AG04449 (cell line): ENCODE measurements around the gene CGB1.
A peak's percentile ranks its signal among the peaks of the same experiment; 100 is the strongest.

Experiments used
- CTCF ChIA-PET: fragments of 350-600 bp; formaldehyde crosslinking; extraction: SDS; loops from one replicate; lab custom pipeline; 2021; ENCODE audit warnings: antibody characterized with exemption; lab: Yijun Ruan, JAX
- POLR2A ChIA-PET: fragments of 400-600, 350-600 bp; formaldehyde crosslinking; extraction: SDS; loops from one replicate; lab custom pipeline; 2020; ENCODE audit warnings: antibody characterized with exemption, inconsistent platforms; lab: Yijun Ruan, JAX
- DNase-seq: peaks from one replicate; pipeline ENCODE4 v3.0.0-alpha.2; 2010; ENCODE audit warnings: low read depth, low spot score
- H3K4me3 ChIP-seq: 2 replicates; pipeline ENCODE4 v1.5.1; 2011; ENCODE audit warnings: low read depth, mild to moderate bottlenecking, control low read depth, low read length
- CTCF ChIP-seq: IDR thresholded peaks from one replicate; pipeline ENCODE4 v1.5.1; 2011; ENCODE audit warnings: mild to moderate bottlenecking, moderate library complexity, low read length, control low read depth, inconsistent platforms; ENCODE audit not compliant: insufficient read depth; ENCODE audit errors: missing control alignments

The CGB1 gene

GRCh38 chr19:48991011-48991609, 45.6 kb downstream of the CGB1 start:
- POLR2A ChIA-PET = interaction anchor here (1.3 to 2.5 kb wide), 4 partner anchors 7 to 67 kb away, joined by 3 to 10 read pairs (median 5); partner anchors contain the start of gene CGB7

GRCh38 chr19:48990400-48990799, 46.3 kb downstream of the CGB1 start:
- ChIA-PET POLR2A (interaction anchor here (0.6 kb wide), 1 partner anchor 27 kb away, joined by 3 read pairs; no protein-coding TSS in a partner anchor), CTCF (interaction anchor here (2.3 to 6.8 kb wide), 4 partner anchors 9 to 148 kb away, joined by 8 to 128 read pairs (median 24); no protein-coding TSS in a partner anchor)
- no peak overlapping the region for H3K4me3 ChIP-seq
- no peak for TF ChIP-seq CTCF
- no peak for DNase-seq

More at GRCh38 chr19:48991011-48991609, 45.6 kb downstream of the CGB1 start:
- TF ChIP-seq CTCF = no peak
- CTCF ChIA-PET = interaction anchor here (1.1 to 6.8 kb wide), 11 partner anchors 7 to 203 kb away, joined by 3 to 128 read pairs (median 25); partner anchors contain the start of genes BAX and CGB7
- no peak for DNase-seq
- peak overlapping the region; percentile 97 for H3K4me3 ChIP-seq

GRCh38 chr19:48989701-48990291, 46.9 kb downstream of the CGB1 start:
- POLR2A ChIA-PET = interaction anchor here (0.6 kb wide), 1 partner anchor 26 kb away, joined by 3 read pairs; no protein-coding TSS in a partner anchor
- no peak for DNase-seq
- TF ChIP-seq CTCF = no peak
- CTCF ChIA-PET = interaction anchor here (0.9 to 6.8 kb wide), 4 partner anchors 10 to 48 kb away, joined by 3 to 128 read pairs (median 8); no protein-coding TSS in a partner anchor
- H3K4me3 ChIP-seq = no peak overlapping the region

- H3K4me3 ChIP-seq = no peak overlapping the region
- ChIA-PET CTCF (interaction anchor here (0.7 to 1.3 kb wide), 4 partner anchors 10 to 49 kb away, joined by 3 to 5 read pairs (median 3); no protein-coding TSS in a partner anchor), POLR2A (no interaction called here)
- TF ChIP-seq CTCF = no peak
- DNase-seq = no peak
Measured at GRCh38 chr19:48988860-48989259, 47.8 kb downstream of the CGB1 start.

GRCh38 chr19:48988286-48988685, 48.4 kb downstream of the CGB1 start:
- DNase-seq = no peak
- CTCF ChIA-PET = interaction anchor here (0.7 to 1.3 kb wide), 3 partner anchors 10 to 18 kb away, joined by 3 to 5 read pairs (median 3); no protein-coding TSS in a partner anchor
- POLR2A ChIA-PET = no interaction called here
- no peak for TF ChIP-seq CTCF
- H3K4me3 ChIP-seq = no peak overlapping the region

GRCh38 chr19:48987323-48987722, 49.4 kb downstream of the CGB1 start:
- ChIA-PET POLR2A (no interaction called here), CTCF (interaction anchor here (0.6 to 2.9 kb wide), 6 partner anchors 10 to 240 kb away, joined by 3 to 13 read pairs (median 6); no protein-coding TSS in a partner anchor)
- no peak for TF ChIP-seq CTCF
- H3K4me3 ChIP-seq = no peak overlapping the region
- DNase-seq = no peak
